ENCODE results near the gene TSC22D4.
A peak's percentile ranks its signal among the peaks of the same experiment; 100 is the strongest.
"Not testable (repeated sequence)": the region's sequence is repeated elsewhere in the genome, so short reads cannot be mapped to it uniquely, and the experiment has no call there.

Gene TSC22D4

GRCh38 chr7:100472121-100472851 is 6.7 kb downstream of the TSC22D4 start:
- no peak for DNase-seq

GRCh38 chr7:100471021-100471420 is 8.0 kb downstream of the TSC22D4 start:
- no peak for DNase-seq

- peak; percentile 20 for DNase-seq
Measured at GRCh38 chr7:100469227-100470044, 9.6 kb downstream of the TSC22D4 start.

GRCh38 chr7:100467638-100468373 is 11.2 kb downstream of the TSC22D4 start:
- no peak for DNase-seq

- no peak for DNase-seq
Measured at GRCh38 chr7:100466653-100467605, 12.1 kb downstream of the TSC22D4 start.

GRCh38 chr7:100465702-100466311 is 13.2 kb downstream of the TSC22D4 start:
- no peak for DNase-seq

- DNase-seq, result no peak
Measured at GRCh38 chr7:100465299-100465698, 13.7 kb downstream of the TSC22D4 start.

- DNase-seq, result no peak
Measured at GRCh38 chr7:100464791-100465190, 14.2 kb downstream of the TSC22D4 start.

- DNase-seq, result no peak
Measured at GRCh38 chr7:100464210-100464660, 14.8 kb downstream of the TSC22D4 start, which contains the start of gene SPACDR. Gene SPACDR, minus strand, starts transcription at chr7:100464260. Its CDS starts 235 bp downstream, at chr7:100464025.

GRCh38 chr7:100457033-100457432 is 22.0 kb downstream of the TSC22D4 start:
- DNase-seq, result no peak

GRCh38 chr7:100456562-100456961 is 22.5 kb downstream of the TSC22D4 start:
- no peak for DNase-seq

- DNase-seq, result no peak
Measured at GRCh38 chr7:100455206-100455605, 23.8 kb downstream of the TSC22D4 start.

GRCh38 chr7:100453854-100454253 is 25.2 kb downstream of the TSC22D4 start:
- not testable (repeated sequence) for DNase-seq

GRCh38 chr7:100452513-100452912 is 26.5 kb downstream of the TSC22D4 start:
- no peak for DNase-seq

- DNase-seq, result no peak
Measured at GRCh38 chr7:100449190-100449795, 29.7 kb downstream of the TSC22D4 start.

GRCh38 chr7:100447363-100447762 is 31.7 kb downstream of the TSC22D4 start:
- not testable (repeated sequence) for DNase-seq

- DNase-seq, result no peak
Measured at GRCh38 chr7:100446040-100446439, 33.0 kb downstream of the TSC22D4 start.

GRCh38 chr7:100444311-100445278 is 34.4 kb downstream of the TSC22D4 start:
- peak; percentile 27 for DNase-seq

GRCh38 chr7:100443096-100443840 is 35.7 kb downstream of the TSC22D4 start:
- no peak for DNase-seq
